Tibial nerve (tissue), 4 donors: ENCODE results near the gene IGF2BP1.

Source experiments
- EP300 ChIP-seq, 2 donors: sonication (generic); formaldehyde crosslinking; IDR thresholded peaks; one replicate each; pipeline ENCODE4 v1.6.1; 2017; ENCODE audit warnings: antibody characterized with exemption in 2 of 2, mild to moderate bottlenecking in 1 of 2
- POLR2A ChIP-seq, 2 donors: fragments of 450-650 bp; IDR thresholded peaks; one replicate each; pipeline ENCODE4 v1.6.1; 2017; ENCODE audit warnings: antibody characterized with exemption in 2 of 2, mild to moderate bottlenecking in 2 of 2, moderate library complexity in 2 of 2
- TF ChIP-seq, protein P1 (sequence below), 5 experiments: fragments of 200-600 bp in 3 of 5; fragments of 450-650 bp in 2 of 5; sonication (generic) in 3 of 5; IDR thresholded peaks; one replicate each; pipeline ENCODE4 v1.5.1; 2016 to 2019; ENCODE audit warnings: antibody characterized with exemption in 5 of 5, mild to moderate bottlenecking in 3 of 5, moderate library complexity in 2 of 5

DNA sequence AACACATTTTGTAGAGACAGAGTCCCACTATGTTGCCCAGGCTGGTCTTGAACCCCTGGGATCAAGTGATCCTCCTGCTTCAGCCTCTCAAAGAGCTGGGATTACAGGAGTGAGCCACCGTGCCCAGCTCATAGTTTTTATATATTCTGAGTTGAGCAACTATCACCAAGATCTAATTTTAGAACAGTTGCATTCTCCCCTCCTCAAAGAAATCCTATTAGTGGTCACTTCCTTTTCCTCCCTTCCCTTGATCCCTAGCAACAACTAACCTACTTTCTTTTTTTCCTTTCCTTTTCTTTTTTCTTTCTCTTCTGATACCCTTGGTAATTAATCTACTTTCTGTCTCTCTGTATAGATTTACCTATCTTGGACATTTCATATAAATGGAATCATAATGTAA lies 73.9 kb downstream of the IGF2BP1 start:
- TF ChIP-seq, protein P1, sequence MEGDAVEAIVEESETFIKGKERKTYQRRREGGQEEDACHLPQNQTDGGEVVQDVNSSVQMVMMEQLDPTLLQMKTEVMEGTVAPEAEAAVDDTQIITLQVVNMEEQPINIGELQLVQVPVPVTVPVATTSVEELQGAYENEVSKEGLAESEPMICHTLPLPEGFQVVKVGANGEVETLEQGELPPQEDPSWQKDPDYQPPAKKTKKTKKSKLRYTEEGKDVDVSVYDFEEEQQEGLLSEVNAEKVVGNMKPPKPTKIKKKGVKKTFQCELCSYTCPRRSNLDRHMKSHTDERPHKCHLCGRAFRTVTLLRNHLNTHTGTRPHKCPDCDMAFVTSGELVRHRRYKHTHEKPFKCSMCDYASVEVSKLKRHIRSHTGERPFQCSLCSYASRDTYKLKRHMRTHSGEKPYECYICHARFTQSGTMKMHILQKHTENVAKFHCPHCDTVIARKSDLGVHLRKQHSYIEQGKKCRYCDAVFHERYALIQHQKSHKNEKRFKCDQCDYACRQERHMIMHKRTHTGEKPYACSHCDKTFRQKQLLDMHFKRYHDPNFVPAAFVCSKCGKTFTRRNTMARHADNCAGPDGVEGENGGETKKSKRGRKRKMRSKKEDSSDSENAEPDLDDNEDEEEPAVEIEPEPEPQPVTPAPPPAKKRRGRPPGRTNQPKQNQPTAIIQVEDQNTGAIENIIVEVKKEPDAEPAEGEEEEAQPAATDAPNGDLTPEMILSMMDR (IDR thresholded peaks at IDR 0.05): no peak
- TF ChIP-seq EP300 (IDR thresholded peaks at IDR 0.05): no peak
- no peak for TF ChIP-seq POLR2A (IDR thresholded peaks at IDR 0.05)
